Common myeloid progenitor, CD34-positive (primary cell): ENCODE measurements around the gene MEGF10.

Experiments used
- CTCF ChIA-PET: fragments of 350-600 bp; sonication (Branson Sonifier 250); formaldehyde crosslinking; loops from one replicate; lab custom pipeline; 2021; ENCODE audit warnings: antibody characterized with exemption; lab: Charles Lee
- POLR2A ChIA-PET: fragments of 350-600 bp; sonication (Branson Sonifier 250); formaldehyde crosslinking; loops from one replicate; lab custom pipeline; 2021; ENCODE audit warnings: antibody characterized with exemption; lab: Charles Lee
- DNase-seq, 3 donors: peaks; one replicate each; pipeline versions ENCODE4 v3.0.0 to v3.0.0-alpha.2; 2013
- H3K27ac ChIP-seq, 2 experiments: 1 replicate in 1 of 2; 2 replicates in 1 of 2; pipeline ENCODE4 v1.7.0; 2013; ENCODE audit warnings: inconsistent platforms in 2 of 2, low read length in 2 of 2, mild to moderate bottlenecking in 2 of 2, low read depth in 1 of 2, moderate library complexity in 1 of 2; ENCODE audit not compliant: severe bottlenecking in 2 of 2, insufficient read depth in 1 of 2, poor library complexity in 1 of 2
- H3K27me3 ChIP-seq, 5 experiments: replicated peaks in 2 of 5; 1 replicate in 3 of 5; 2 replicates in 2 of 5; pipeline versions ENCODE4 v1.6.1 to v1.7.0; 2013; ENCODE audit warnings: low read length in 4 of 5, mild to moderate bottlenecking in 2 of 5, moderate library complexity in 2 of 5, inconsistent platforms in 1 of 5; ENCODE audit not compliant: insufficient read depth in 5 of 5, control insufficient read depth in 4 of 5
- H3K36me3 ChIP-seq, 4 experiments: 1 replicate in 2 of 4; 2 replicates in 2 of 4; pipeline versions ENCODE4 v1.6.1 to v1.7.0; 2013; ENCODE audit warnings: low read length in 3 of 4, control low read depth in 1 of 4, mild to moderate bottlenecking in 1 of 4; ENCODE audit not compliant: control insufficient read depth in 4 of 4, insufficient read depth in 4 of 4
- H3K4me1 ChIP-seq, 4 experiments: 1 replicate in 3 of 4; 2 replicates in 1 of 4; pipeline versions ENCODE4 v1.6.1 to v1.7.1; 2013; ENCODE audit warnings: low read length in 3 of 4, mild to moderate bottlenecking in 3 of 4, control low read depth in 1 of 4, inconsistent platforms in 1 of 4, moderate library complexity in 1 of 4; ENCODE audit not compliant: control insufficient read depth in 4 of 4, insufficient read depth in 4 of 4; ENCODE audit errors: control extremely low read depth in 1 of 4
- H3K4me3 ChIP-seq, 7 experiments: 1 replicate in 4 of 7; 2 replicates in 3 of 7; pipeline versions ENCODE4 v1.5.1 to v1.7.0; 2013; ENCODE audit warnings: mild to moderate bottlenecking in 7 of 7, low read length in 6 of 7, moderate library complexity in 6 of 7, inconsistent platforms in 2 of 7, low read depth in 2 of 7, control low read depth in 1 of 7; ENCODE audit not compliant: insufficient read depth in 4 of 7, control insufficient read depth in 1 of 7; ENCODE audit errors: extremely low read depth in 1 of 7
- H3K9me3 ChIP-seq, 5 experiments: 1 replicate in 4 of 5; 2 replicates in 1 of 5; pipeline versions ENCODE4 v1.6.1 to v1.7.1; 2013; ENCODE audit warnings: low read length in 4 of 5, mild to moderate bottlenecking in 2 of 5, inconsistent platforms in 1 of 5, low read depth in 1 of 5, moderate library complexity in 1 of 5; ENCODE audit not compliant: control insufficient read depth in 4 of 5, insufficient read depth in 2 of 5; ENCODE audit errors: control extremely low read depth in 1 of 5
- WGBS: methylation state at CpG from one replicate; pipeline ENCODE4 v1.1.5; 2013; ENCODE audit not compliant: insufficient coverage; 5-methylcytosine and 5-hydroxymethylcytosine counted together

The MEGF10 gene

DNA sequence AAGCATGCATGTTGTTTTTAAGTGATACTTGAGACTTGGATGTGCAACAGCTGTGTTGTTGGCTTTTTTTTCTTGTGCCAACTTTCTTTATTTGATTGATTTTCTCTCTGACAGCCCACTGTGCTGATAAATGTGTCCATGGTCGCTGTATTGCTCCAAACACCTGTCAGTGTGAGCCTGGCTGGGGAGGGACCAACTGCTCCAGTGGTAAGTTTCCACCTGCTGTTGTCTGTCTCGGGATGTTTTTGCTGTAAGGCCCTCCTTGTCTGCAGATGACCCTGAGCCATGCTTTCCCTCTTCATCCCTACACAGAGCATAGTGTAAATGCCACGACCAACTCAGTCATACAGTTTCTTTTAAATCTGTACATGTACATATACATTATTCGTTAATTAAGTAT lies 79.2 kb downstream of the MEGF10 start:
- DNase-seq, result no peak
- WGBS, result 97% methylated on average over 2 of the region's 4 CpGs
- no peak overlapping the region for H3K4me3 ChIP-seq
- H3K36me3 ChIP-seq, result no peaks in the 10 kb centered on the region
- H3K9me3 ChIP-seq, result no peaks in the 10 kb centered on the region
- no peak overlapping the region for H3K27ac ChIP-seq
- POLR2A ChIA-PET, result no interaction called here
- H3K4me1 ChIP-seq, result peaks cover 0 to 2% (median 0%) of the 10 kb centered on the region in 4 experiments
- CTCF ChIA-PET, result interaction anchor here (1.0 kb wide), 1 partner anchor 13 kb away, joined by 3 read pairs; no protein-coding TSS in a partner anchor
- H3K27me3 ChIP-seq, result no peaks in the 10 kb centered on the region

DNA sequence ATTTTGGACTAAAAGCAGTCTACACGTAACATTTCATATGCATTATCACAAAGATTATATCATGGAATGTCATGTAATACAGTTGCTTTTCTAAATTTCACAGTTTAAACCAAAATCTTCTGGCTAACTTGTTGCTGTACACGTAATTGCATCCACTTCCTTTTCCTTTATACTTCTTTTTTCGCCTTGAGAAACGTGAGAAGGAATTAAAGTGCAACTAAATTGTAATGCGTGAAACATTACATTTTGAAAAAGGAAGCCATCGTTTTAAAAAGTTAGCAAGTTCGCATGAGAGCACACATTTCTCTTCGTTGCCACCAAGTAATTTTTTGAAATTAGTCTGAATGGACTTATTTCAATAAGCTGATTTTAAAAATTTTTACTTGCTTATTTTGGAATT lies 80.0 kb downstream of the MEGF10 start:
- no peaks in the 10 kb centered on the region for H3K27me3 ChIP-seq
- no peaks in the 10 kb centered on the region for H3K9me3 ChIP-seq
- ChIA-PET POLR2A (no interaction called here), CTCF (interaction anchor here (1.0 kb wide), 1 partner anchor 13 kb away, joined by 3 read pairs; no protein-coding TSS in a partner anchor)
- H3K4me1 ChIP-seq, result peaks cover 0 to 2% (median 0%) of the 10 kb centered on the region in 4 experiments
- H3K27ac ChIP-seq, result no peak overlapping the region
- 70% methylated on average over 6 of the region's 8 CpGs for WGBS
- DNase-seq, result no peak
- H3K36me3 ChIP-seq, result no peaks in the 10 kb centered on the region
- no peak overlapping the region for H3K4me3 ChIP-seq

DNA sequence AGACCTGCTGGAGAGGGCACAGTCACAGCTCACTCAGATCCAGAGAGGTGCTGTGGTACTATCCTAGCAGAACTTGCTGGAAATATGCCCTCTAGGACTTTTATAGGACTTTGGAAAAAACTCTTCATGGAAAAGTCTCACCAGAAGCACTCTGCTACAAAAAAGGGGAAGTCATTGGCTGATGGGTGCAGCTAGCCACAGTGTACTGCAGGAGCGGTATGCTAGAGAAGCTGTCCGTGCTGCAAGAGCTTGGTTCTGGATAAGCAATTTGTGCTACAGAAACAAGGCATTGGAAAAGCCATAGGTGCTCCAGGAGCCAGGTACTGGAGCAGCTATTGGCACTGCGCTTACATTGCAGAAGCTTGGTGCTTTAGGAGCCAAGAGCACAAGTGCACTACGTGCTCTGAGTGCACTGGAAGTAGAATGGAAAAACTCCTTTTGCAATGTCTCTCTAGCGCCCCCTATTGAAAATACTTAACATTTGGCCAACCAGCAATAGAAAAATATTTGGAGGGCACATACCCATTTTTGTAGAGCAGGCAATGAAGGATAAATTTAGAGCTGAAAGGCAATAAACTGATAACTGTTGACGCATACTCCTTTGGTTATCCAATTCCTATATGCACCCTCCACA lies 83.4 kb downstream of the MEGF10 start:
- H3K9me3 ChIP-seq, result no peaks in the 10 kb centered on the region
- 63% methylated on average over 5 of the region's 6 CpGs for WGBS
- H3K27ac ChIP-seq, result no peak overlapping the region
- peaks cover 0 to 2% (median 0%) of the 10 kb centered on the region in 4 experiments for H3K4me1 ChIP-seq
- no peak overlapping the region for H3K4me3 ChIP-seq
- CTCF ChIA-PET, result interaction anchor here (1.2 to 2.0 kb wide), 3 partner anchors 12 to 25 kb away, joined by 3 to 4 read pairs (median 4); no protein-coding TSS in a partner anchor
- DNase-seq, result peak; percentile 34 to 83 (median 74)
- no peaks in the 10 kb centered on the region for H3K36me3 ChIP-seq
- POLR2A ChIA-PET, result no interaction called here
- H3K27me3 ChIP-seq, result no peaks in the 10 kb centered on the region

DNA sequence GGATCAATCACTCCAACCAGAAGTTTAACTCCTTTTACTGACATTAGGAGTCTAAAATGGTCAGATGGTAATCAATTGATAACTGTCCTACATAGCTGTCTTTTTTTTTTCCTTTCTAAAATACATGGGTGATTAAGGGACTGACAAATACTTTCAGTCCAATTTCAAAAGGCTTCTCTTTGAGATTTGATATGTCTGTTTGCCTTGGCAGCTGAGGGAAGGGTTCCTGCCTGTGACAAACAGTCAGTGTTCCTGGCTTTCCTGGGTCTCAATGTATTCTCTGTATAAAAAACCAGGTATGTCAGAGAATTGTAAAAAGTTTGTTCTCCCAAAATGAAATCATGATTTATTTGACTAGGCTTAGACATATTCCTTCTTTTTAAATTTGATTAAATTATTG lies 84.5 kb downstream of the MEGF10 start:
- POLR2A ChIA-PET, result no interaction called here
- Histone ChIP-seq H3K4me1 (peaks cover 0 to 2% (median 0%) of the 10 kb centered on the region in 4 experiments), H3K4me3 (no peak overlapping the region), H3K9me3 (no peaks in the 10 kb centered on the region), H3K36me3 (no peaks in the 10 kb centered on the region), H3K27ac (no peak overlapping the region), H3K27me3 (no peaks in the 10 kb centered on the region)
- CTCF ChIA-PET, result interaction anchor here (0.7 kb wide), 1 partner anchor 16 kb away, joined by 3 read pairs; no protein-coding TSS in a partner anchor
- DNase-seq, result no peak

DNA sequence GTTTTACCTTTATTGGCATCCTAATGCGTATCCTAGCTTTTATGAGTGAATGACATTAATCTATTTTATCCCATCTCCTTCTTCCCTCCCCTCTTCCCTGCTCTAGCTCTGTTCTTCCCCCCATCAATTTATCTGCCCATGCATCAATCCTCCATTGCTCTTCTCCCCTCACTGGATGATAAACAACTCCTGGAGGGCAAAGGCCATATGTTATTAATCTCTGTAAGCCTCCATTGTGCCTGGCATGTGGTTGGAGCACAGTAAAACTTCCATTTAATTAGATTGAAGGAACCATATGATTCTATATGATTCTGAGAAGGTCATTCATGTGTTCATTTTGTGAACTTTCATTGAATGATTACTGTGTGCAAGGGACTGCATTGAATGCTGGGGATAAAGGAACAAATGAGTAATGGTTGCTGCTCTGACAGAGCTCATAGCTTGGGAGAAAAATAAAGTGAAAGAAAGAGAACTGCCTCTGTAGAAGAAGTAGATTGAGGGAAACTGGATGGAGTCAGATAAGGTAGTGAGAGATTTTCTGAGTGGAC lies 85.0 kb downstream of the MEGF10 start:
- DNase-seq, result no peak
- 100% methylated on average over 1 of the region's 1 CpG for WGBS
- peaks cover 0 to 2% (median 0%) of the 10 kb centered on the region in 4 experiments for H3K4me1 ChIP-seq
- H3K27ac ChIP-seq, result no peak overlapping the region
- H3K27me3 ChIP-seq, result no peaks in the 10 kb centered on the region
- no peaks in the 10 kb centered on the region for H3K9me3 ChIP-seq
- H3K4me3 ChIP-seq, result no peak overlapping the region
- POLR2A ChIA-PET, result no interaction called here
- no peaks in the 10 kb centered on the region for H3K36me3 ChIP-seq
- CTCF ChIA-PET, result interaction anchor here (0.7 kb wide), 1 partner anchor 17 kb away, joined by 3 read pairs; no protein-coding TSS in a partner anchor

DNA sequence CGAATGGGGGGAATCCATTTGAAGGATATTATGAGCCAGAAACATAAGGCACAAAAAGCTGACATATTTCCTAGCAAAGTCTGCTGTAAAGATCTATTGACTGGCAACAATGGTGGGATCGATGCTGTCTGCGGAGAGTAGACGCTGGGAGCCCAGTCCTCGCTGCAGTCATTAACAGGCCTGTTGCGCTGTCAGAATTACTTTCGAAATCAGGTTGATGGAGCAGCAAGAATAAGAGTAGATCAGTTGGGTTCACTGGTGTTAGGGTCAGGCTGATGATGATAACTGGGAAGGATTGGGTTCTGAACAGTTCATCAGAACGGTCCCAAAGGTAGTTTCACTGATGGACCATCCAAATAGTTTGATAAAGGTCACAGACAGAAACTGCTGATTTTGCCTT lies 87.1 kb downstream of the MEGF10 start:
- no peak overlapping the region for H3K4me3 ChIP-seq
- no peaks in the 10 kb centered on the region for H3K9me3 ChIP-seq
- CTCF ChIA-PET, result no interaction called here
- POLR2A ChIA-PET, result no interaction called here
- H3K27me3 ChIP-seq, result no peaks in the 10 kb centered on the region
- H3K4me1 ChIP-seq, result peaks cover 0 to 2% (median 0%) of the 10 kb centered on the region in 4 experiments
- H3K36me3 ChIP-seq, result no peaks in the 10 kb centered on the region
- no peak overlapping the region for H3K27ac ChIP-seq
- no peak for DNase-seq
- 98% methylated on average over 8 of the region's 8 CpGs for WGBS

DNA sequence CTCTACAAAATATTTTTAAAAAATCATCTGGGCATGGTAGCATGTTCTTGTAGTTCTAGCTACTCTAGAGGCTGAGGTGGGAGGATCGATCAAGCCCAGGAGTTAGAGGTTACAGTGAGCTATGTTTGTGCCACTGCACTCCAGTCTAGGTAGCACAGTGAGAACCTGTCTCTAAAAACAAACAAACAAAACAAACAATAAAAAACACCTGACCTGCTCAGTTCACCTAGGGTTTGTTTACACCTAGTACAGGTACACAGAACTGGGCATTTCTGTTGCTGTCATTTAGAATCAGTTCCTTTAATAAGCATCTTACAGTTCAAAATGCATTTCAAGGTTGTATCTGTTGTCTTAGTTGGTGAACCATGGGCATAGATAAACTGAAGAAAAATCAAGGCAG lies 95.3 kb downstream of the MEGF10 start:
- DNase-seq, result no peak
- Histone ChIP-seq H3K9me3 (peaks cover 0 to 2% (median 0%) of the 10 kb centered on the region in 5 experiments), H3K27ac (no peak overlapping the region), H3K36me3 (no peaks in the 10 kb centered on the region), H3K4me3 (no peak overlapping the region), H3K27me3 (no peaks in the 10 kb centered on the region), H3K4me1 (no peaks in the 10 kb centered on the region)
- POLR2A ChIA-PET, result no interaction called here
- CTCF ChIA-PET, result interaction anchor here (1.4 kb wide), 1 partner anchor 12 kb away, joined by 4 read pairs; no protein-coding TSS in a partner anchor
- no CpG with 5 or more reads among the region's 1 CpG for WGBS
